SU-DHL-6 (cell line): Measurements from ENCODE around the gene PPP1R12B.
A peak's percentile ranks its signal among the peaks of the same experiment; 100 is the strongest.

Source experiments
- H2AFZ ChIP-seq: fragments of 200-600 bp; sonication (generic); 2 replicates; pipeline ENCODE4 v1.6.1; 2014; ENCODE audit warnings: low read depth, mild to moderate bottlenecking, moderate library complexity, mixed read lengths, antibody characterized with exemption, low read length; ENCODE audit not compliant: severe bottlenecking
- H3F3A ChIP-seq: fragments of 200-600 bp; shearing (Covaris generic); 2 replicates; pipeline ENCODE4 v1.6.0; 2016; ENCODE audit warnings: antibody characterized with exemption, mild to moderate bottlenecking; ENCODE audit not compliant: insufficient read depth
- H3K27ac ChIP-seq: fragments of 200-600 bp; sonication (generic); 2 replicates; pipeline ENCODE4 v1.5.1; 2016; ENCODE audit warnings: low read depth, mild to moderate bottlenecking, low read length, moderate library complexity, mixed read lengths
- H3K27me3 ChIP-seq: fragments of 200-600 bp; sonication (generic), shearing (Covaris generic); 2 replicates; pipeline ENCODE4 v1.6.0; 2014; ENCODE audit warnings: mild to moderate bottlenecking, low read length
- H3K36me3 ChIP-seq: fragments of 200-600 bp; sonication (generic); 2 replicates; pipeline ENCODE4 v1.6.1; 2014; ENCODE audit warnings: mild to moderate bottlenecking, low read length, mixed read lengths
- H3K4me2 ChIP-seq: fragments of 300-600, 200-600 bp; shearing (Covaris generic), sonication (generic); 2 replicates; pipeline ENCODE4 v1.6.0; 2014; ENCODE audit warnings: low read length, low read depth, mild to moderate bottlenecking; ENCODE audit not compliant: poor library complexity, severe bottlenecking
- H3K4me3 ChIP-seq: fragments of 200-600 bp; sonication (generic); 2 replicates; pipeline ENCODE4 v1.5.1; 2014; ENCODE audit warnings: antibody characterized with exemption, low read length, mild to moderate bottlenecking, mixed read lengths; ENCODE audit not compliant: insufficient read depth, poor library complexity, severe bottlenecking
- H3K79me2 ChIP-seq: fragments of 200-600 bp; sonication (generic); 2 replicates; pipeline ENCODE4 v1.6.1; 2014; ENCODE audit warnings: mild to moderate bottlenecking, low read length, moderate library complexity; ENCODE audit not compliant: insufficient read depth
- H3K9ac ChIP-seq: fragments of 200-600 bp; sonication (generic); 2 replicates; pipeline ENCODE4 v1.7.0; 2014; ENCODE audit warnings: mild to moderate bottlenecking, low read length
- H3K9me2 ChIP-seq: fragments of 200-600 bp; sonication (generic); replicated peaks from 2 replicates; pipeline ENCODE4 v1.6.1; 2014; ENCODE audit warnings: low read length; ENCODE audit not compliant: insufficient read depth
- H3K9me3 ChIP-seq: fragments of 200-600 bp; sonication (generic); 2 replicates; pipeline ENCODE4 v1.6.1; 2014; ENCODE audit warnings: low read length, mixed read lengths; ENCODE audit not compliant: insufficient read depth
- H4K20me1 ChIP-seq: fragments of 200-600 bp; sonication (generic); 2 replicates; pipeline ENCODE4 v1.6.1; 2014; ENCODE audit warnings: low read depth, mild to moderate bottlenecking, antibody characterized with exemption, low read length, moderate library complexity, mixed read lengths
- CTCF ChIP-seq: fragments of 200-600 bp; sonication (generic); IDR thresholded peaks from one replicate; pipeline ENCODE4 v1.5.1; 2017; ENCODE audit warnings: antibody characterized with exemption, mild to moderate bottlenecking, low read length, moderate library complexity; ENCODE audit not compliant: insufficient read depth, poor library complexity, severe bottlenecking
- EZH2phosphoT487 ChIP-seq: fragments of 200-600 bp; sonication (generic), shearing (Covaris generic); conservative IDR thresholded peaks from 2 replicates; pipeline ENCODE4 v1.6.1; 2018; ENCODE audit warnings: mild to moderate bottlenecking, antibody characterized with exemption, low read length, moderate library complexity, mixed read lengths

The PPP1R12B gene

GRCh38 chr1:202569393-202570322 is 221.2 kb downstream of the PPP1R12B start:
- H3K9me2 ChIP-seq, result no peaks in the 10 kb centered on the region
- H3K27me3 ChIP-seq, result no peaks in the 10 kb centered on the region
- no peak overlapping the region for H3K4me2 ChIP-seq
- no peaks in the 10 kb centered on the region for H3F3A ChIP-seq
- H4K20me1 ChIP-seq, result no peaks in the 10 kb centered on the region
- no peak overlapping the region for H3K27ac ChIP-seq
- H3K79me2 ChIP-seq, result no peaks in the 10 kb centered on the region
- H3K4me3 ChIP-seq, result no peak overlapping the region
- H3K9me3 ChIP-seq, result no peaks in the 10 kb centered on the region
- TF ChIP-seq EZH2phosphoT487, result no peak
- TF ChIP-seq CTCF, result no peak
- no peak overlapping the region for H2AFZ ChIP-seq
- no peak overlapping the region for H3K9ac ChIP-seq
- H3K36me3 ChIP-seq, result no peaks in the 10 kb centered on the region

DNA sequence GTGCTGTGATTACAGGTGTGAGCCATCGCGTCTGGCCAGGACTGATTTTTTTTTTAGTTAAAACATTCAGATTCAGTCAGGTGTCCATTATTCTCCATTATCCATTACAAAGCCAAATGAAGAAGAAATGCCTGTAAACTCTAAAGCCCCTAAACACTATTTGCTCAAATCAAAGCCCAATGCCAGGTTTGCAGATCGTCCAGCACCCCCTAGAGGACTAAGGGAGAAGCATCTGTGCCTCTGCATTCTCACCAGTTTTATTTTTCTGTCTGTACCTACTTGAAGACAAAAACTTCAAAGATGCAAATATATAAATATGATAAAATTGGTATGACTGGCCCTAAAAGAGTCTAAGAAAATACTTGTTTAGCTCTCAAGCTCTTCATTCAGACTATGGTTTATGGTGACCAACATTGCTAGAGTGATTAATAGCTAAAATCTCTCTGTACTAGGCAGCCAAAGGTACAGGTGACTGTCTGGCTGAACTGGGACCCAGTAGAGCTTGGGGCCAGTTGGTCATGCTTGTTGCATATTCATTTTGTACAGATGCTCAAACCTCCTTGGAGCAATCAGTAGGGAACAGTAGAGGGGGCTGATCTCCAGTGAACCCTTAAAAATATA is 223.3 kb downstream of the PPP1R12B start:
- no peak overlapping the region for H3K4me2 ChIP-seq
- H3K79me2 ChIP-seq, result no peaks in the 10 kb centered on the region
- TF ChIP-seq CTCF (peak; percentile 89), EZH2phosphoT487 (no peak)

DNA sequence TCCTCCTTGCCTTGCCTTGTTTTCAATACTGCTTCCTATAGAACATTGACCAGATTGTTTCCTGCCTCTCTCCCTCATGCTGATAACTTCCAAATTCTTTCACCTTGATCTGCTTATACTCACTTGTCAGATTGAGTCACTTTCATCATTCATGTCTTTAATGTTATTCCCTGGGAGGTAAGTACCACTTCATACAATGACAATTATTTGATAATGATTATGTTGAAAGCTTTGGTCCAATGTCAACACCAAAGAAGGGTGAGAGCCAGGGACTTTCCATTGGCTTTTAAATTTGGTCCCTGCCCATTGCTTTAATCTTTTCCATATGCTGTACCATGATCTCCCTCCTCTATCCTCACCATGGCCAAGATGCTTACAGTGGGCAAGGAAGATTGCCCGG is 224.4 kb downstream of the PPP1R12B start:
- Histone ChIP-seq H3K9me3 (no peaks in the 10 kb centered on the region), H3F3A (no peaks in the 10 kb centered on the region), H4K20me1 (no peaks in the 10 kb centered on the region), H3K27me3 (no peaks in the 10 kb centered on the region), H3K9me2 (no peaks in the 10 kb centered on the region), H3K4me2 (no peak overlapping the region), H2AFZ (no peak overlapping the region), H3K27ac (no peak overlapping the region), H3K9ac (no peak overlapping the region), H3K36me3 (no peaks in the 10 kb centered on the region), H3K4me3 (no peak overlapping the region), H3K79me2 (no peaks in the 10 kb centered on the region)
- no peak for TF ChIP-seq EZH2phosphoT487
- TF ChIP-seq CTCF, result no peak

More for the DNA sequence above, 223.3 kb downstream of the PPP1R12B start:
- Histone ChIP-seq H4K20me1 (no peaks in the 10 kb centered on the region), H3K27me3 (no peaks in the 10 kb centered on the region), H3K9me2 (no peaks in the 10 kb centered on the region), H3K27ac (no peak overlapping the region), H3K9me3 (no peaks in the 10 kb centered on the region), H3K36me3 (no peaks in the 10 kb centered on the region), H2AFZ (no peak overlapping the region), H3F3A (no peaks in the 10 kb centered on the region), H3K9ac (no peak overlapping the region), H3K4me3 (no peak overlapping the region)
